Esophagus muscularis mucosa (tissue), 4 donors: ENCODE data around the gene NFASC. TPM values are rescaled to one million over a fixed set of nuclear protein-coding genes. Genes with fewer than 3 reads are reported as not detected.

Experiments
- DNase-seq: peaks from one replicate; pipeline ENCODE4 v3.0.0-alpha.2; 2017; ENCODE audit errors: extremely low spot score
- H3K27ac ChIP-seq, 4 donors: fragments of 200-600 bp; sonication (generic); replicated peaks in 1 of 4; 1 replicate in 3 of 4; 2 replicates in 1 of 4; pipeline ENCODE4 v1.5.1; 2016 to 2019; ENCODE audit warnings: mild to moderate bottlenecking in 1 of 4
- H3K27me3 ChIP-seq, 4 donors: fragments of 200-600 bp; sonication (generic); one replicate each; pipeline versions ENCODE4 v1.5.1 to v1.6.0; 2016 to 2019
- H3K36me3 ChIP-seq, 4 donors: fragments of 200-600 bp; sonication (generic); one replicate each; pipeline ENCODE4 v1.5.1; 2016 to 2019
- H3K4me1 ChIP-seq, 4 donors: fragments of 200-600 bp; sonication (generic); one replicate each; pipeline ENCODE4 v1.5.1; 2016 to 2019
- H3K4me3 ChIP-seq, 4 donors: fragments of 200-600 bp; sonication (generic); 1 replicate in 2 of 4; 2 replicates in 2 of 4; pipeline ENCODE4 v1.5.1; 2016 to 2019; ENCODE audit warnings: mild to moderate bottlenecking in 4 of 4, moderate library complexity in 1 of 4
- H3K9me3 ChIP-seq, 4 donors: fragments of 200-600 bp; sonication (generic); 1 replicate in 3 of 4; 2 replicates in 1 of 4; pipeline ENCODE4 v1.5.1; 2016 to 2019
- EP300 ChIP-seq: sonication (generic); formaldehyde crosslinking; IDR thresholded peaks from one replicate; pipeline ENCODE4 v1.6.1; 2017; ENCODE audit warnings: antibody characterized with exemption
- POLR2A ChIP-seq: fragments of 450-650 bp; IDR thresholded peaks from one replicate; pipeline ENCODE4 v1.6.1; 2017; ENCODE audit warnings: antibody characterized with exemption, moderate library complexity, mild to moderate bottlenecking, low read depth
- POLR2AphosphoS5 ChIP-seq, 2 donors: sonication (generic); formaldehyde crosslinking; IDR thresholded peaks; one replicate each; pipeline ENCODE4 v1.6.1; 2017; ENCODE audit warnings: antibody characterized with exemption in 2 of 2
- WGBS: methylation state at CpG from one replicate; pipeline ENCODE4 v1.1.5; 2018; 5-methylcytosine and 5-hydroxymethylcytosine counted together
- intact Hi-C: fragments of 100-400 bp; cut with DNase I; formaldehyde crosslinking; loops from one replicate; pipeline ENCODE4 v1.15.1; 2023
- total RNA-seq, 4 donors: library from RNA; depleted of rRNA; stranded (reverse); fragments of >200 nt; gene quantifications; one replicate each; pipeline versions ENCODE4 v1.1.0 to v1.2.1, GENCODE V29; 2016
- TF ChIP-seq, protein P1 (sequence below), 3 experiments: fragments of 200-600 bp in 2 of 3; fragments of 450-650 bp in 1 of 3; sonication (generic) in 2 of 3; IDR thresholded peaks; one replicate each; pipeline ENCODE4 v1.5.1; 2017 to 2019; ENCODE audit warnings: antibody characterized with exemption in 3 of 3, mild to moderate bottlenecking in 2 of 3, moderate library complexity in 1 of 3

NFASC gene
- total RNA-seq, 4 donors from 2014 or later, result 31.1 to 122 (median 64.7) TPM

DNA sequence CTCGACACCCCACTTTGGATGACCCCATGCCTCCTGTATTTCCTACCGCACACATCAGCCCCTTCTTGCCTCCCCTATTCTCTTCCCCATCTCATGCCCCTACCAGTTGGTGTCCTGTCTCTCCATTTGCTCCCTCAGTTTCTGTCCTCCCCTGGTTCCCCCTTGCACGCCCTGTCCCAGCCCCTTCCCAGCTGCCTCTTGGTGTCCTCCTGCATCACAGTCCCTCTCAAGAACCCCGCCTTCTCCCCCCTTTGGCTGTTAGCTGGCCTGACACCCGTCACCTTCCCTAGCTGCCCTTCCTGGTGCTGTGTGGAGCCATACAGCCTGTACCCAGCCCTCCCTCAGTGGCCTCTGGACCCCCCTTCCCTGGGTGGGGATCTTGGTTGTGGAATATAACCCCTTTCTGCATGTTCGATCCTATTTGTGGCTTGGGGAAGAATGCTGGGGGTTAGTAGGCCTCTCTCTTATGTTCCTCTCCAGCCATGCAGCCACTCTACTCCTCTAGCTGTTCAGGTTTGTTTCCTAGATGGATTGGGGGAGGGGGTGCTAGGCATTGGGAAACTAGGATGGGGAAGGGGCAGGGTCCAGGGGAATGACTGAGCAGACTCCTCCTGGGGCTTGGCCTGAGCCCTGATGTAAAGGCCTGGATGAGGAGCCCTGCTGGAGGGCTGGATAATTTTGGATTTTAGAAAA, 41.4 kb upstream of the NFASC start:
- Histone ChIP-seq H3K9me3 (no peaks in the 10 kb centered on the region), H3K4me1 (peaks cover 12 to 68% (median 50%) of the 10 kb centered on the region in 4 donors), H3K27ac (peak overlapping the region; percentile 78 to 90 (median 84)), H3K4me3 (peak overlapping the region; percentile 66 to 71 (median 69)), H3K27me3 (no peaks in the 10 kb centered on the region), H3K36me3 (no peaks in the 10 kb centered on the region)
- no peak for TF ChIP-seq POLR2A
- TF ChIP-seq, protein P1, sequence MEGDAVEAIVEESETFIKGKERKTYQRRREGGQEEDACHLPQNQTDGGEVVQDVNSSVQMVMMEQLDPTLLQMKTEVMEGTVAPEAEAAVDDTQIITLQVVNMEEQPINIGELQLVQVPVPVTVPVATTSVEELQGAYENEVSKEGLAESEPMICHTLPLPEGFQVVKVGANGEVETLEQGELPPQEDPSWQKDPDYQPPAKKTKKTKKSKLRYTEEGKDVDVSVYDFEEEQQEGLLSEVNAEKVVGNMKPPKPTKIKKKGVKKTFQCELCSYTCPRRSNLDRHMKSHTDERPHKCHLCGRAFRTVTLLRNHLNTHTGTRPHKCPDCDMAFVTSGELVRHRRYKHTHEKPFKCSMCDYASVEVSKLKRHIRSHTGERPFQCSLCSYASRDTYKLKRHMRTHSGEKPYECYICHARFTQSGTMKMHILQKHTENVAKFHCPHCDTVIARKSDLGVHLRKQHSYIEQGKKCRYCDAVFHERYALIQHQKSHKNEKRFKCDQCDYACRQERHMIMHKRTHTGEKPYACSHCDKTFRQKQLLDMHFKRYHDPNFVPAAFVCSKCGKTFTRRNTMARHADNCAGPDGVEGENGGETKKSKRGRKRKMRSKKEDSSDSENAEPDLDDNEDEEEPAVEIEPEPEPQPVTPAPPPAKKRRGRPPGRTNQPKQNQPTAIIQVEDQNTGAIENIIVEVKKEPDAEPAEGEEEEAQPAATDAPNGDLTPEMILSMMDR (IDR thresholded peaks at IDR 0.05), result no peak
- TF ChIP-seq POLR2AphosphoS5 (IDR thresholded peaks at IDR 0.05), result no peak
- TF ChIP-seq EP300, result no peak
- 17% methylated on average over 6 of the region's 6 CpGs for WGBS
- DNase-seq, result no peak
- intact Hi-C loops, result loop anchor here (5.0 kb wide), 1 partner anchor 113 kb away; no protein-coding TSS in a partner anchor

DNA sequence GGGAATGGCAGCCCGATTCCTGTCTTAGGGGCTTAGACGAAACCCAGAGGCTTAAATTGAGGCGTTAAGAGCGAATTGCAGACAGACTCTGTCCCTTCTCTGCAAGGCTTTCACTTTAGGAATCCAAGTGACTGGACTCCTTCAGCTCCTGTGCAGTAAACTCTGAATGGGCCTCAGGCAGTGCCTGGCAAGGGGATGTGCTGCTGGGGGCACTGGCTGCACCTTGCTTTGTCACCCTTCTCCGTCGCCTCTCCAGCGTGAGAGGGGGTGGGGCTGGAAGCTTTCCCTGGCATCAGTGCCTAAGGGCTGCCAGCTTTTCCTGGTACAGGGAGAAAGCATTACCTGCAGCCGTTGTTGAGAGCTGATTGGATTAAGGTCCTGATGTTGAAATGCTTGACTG, 39.9 kb upstream of the NFASC start:
- intact Hi-C loops, result loop anchor here (5.0 kb wide), 1 partner anchor 47 kb away; no protein-coding TSS in a partner anchor
- peaks cover 12 to 73% (median 54%) of the 10 kb centered on the region in 4 donors for H3K4me1 ChIP-seq
- H3K27ac ChIP-seq, result peak overlapping the region; percentile 78 to 90 (median 84)
- no peaks in the 10 kb centered on the region for H3K27me3 ChIP-seq
- DNase-seq, result no peak
- no peaks in the 10 kb centered on the region for H3K9me3 ChIP-seq
- H3K4me3 ChIP-seq, result peak overlapping the region; percentile 66 to 71 (median 69)
- WGBS, result 15% methylated on average over 8 of the region's 8 CpGs
- TF ChIP-seq POLR2A, result no peak
- peak in 1 of 2 donors; percentile 21 for TF ChIP-seq POLR2AphosphoS5 (IDR thresholded peaks at IDR 0.05)
- H3K36me3 ChIP-seq, result peaks cover 0 to 9% (median 2%) of the 10 kb centered on the region in 4 donors

DNA sequence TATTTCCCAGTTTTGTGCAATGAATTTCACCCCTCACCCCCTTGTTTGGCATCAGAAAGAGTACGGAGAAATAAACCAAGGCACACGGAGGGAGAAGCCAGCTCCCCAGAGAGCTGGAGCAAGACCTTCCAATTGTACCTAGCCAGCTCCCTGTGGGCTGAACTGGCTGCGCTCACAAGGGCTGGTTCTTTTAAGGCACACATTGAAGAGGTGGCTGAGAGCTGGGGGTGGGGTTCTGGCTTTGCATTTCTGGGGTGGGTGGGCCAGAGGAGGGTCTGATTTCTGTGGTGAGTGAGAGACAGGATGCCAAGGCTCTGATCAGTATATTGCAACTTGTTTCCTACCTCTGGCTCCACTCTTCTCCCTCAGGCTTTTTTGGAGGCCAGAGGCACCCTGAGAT, 39.5 kb upstream of the NFASC start:
- peaks cover 0 to 9% (median 2%) of the 10 kb centered on the region in 4 donors for H3K36me3 ChIP-seq
- no peaks in the 10 kb centered on the region for H3K9me3 ChIP-seq
- TF ChIP-seq EP300, result no peak
- TF ChIP-seq POLR2AphosphoS5 (IDR thresholded peaks at IDR 0.05), result no peak
- TF ChIP-seq POLR2A, result no peak
- TF ChIP-seq, protein P1 (IDR thresholded peaks at IDR 0.05), result no peak
- 41% methylated on average over 3 of the region's 3 CpGs for WGBS
- intact Hi-C loops, result loop anchor here (5.0 kb wide), 1 partner anchor 46 kb away; no protein-coding TSS in a partner anchor
- no peak for DNase-seq
- H3K27me3 ChIP-seq, result no peaks in the 10 kb centered on the region
- peak overlapping the region in 3 of 4 donors; percentile 82 to 90 (median 85) for H3K27ac ChIP-seq
- peaks cover 12 to 73% (median 54%) of the 10 kb centered on the region in 4 donors for H3K4me1 ChIP-seq
- peak overlapping the region; percentile 66 to 71 (median 69) for H3K4me3 ChIP-seq

DNA sequence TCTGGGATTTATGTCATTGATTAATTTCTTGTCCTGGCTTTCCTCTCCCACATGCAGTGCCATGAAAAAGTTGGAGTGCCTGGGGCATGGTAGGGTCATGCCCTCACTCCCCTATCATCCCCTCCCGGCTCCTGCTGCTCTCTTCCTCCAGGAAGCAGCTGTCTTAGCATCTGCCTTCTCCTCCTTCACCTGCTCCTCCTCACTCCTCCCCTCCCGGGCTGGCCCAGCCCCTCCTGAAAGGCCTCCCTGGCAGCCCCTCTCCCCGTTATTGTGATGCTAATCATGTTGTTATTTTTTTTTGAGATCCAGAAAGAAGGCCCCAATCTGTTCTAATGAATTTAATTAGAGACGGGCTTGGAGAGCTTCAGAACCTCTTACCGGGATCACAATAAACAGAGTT, 36.3 kb upstream of the NFASC start:
- Histone ChIP-seq H3K9me3 (no peaks in the 10 kb centered on the region), H3K4me1 (peaks cover 3 to 65% (median 38%) of the 10 kb centered on the region in 4 donors), H3K27ac (no peak overlapping the region), H3K36me3 (peaks cover 0 to 9% (median 2%) of the 10 kb centered on the region in 4 donors), H3K27me3 (no peaks in the 10 kb centered on the region), H3K4me3 (no peak overlapping the region)
- TF ChIP-seq, protein P1 (IDR thresholded peaks at IDR 0.05), result no peak
- TF ChIP-seq POLR2A (no peak), POLR2AphosphoS5 (IDR thresholded peaks at IDR 0.05) (no peak), EP300 (no peak)
- WGBS, result 35% methylated on average over 5 of the region's 5 CpGs
- DNase-seq, result no peak
- intact Hi-C loops, result loop anchor here (5.0 kb wide), 1 partner anchor 43 kb away; no protein-coding TSS in a partner anchor

GRCh38 chr1:204834752-204835151, 35.9 kb upstream of the NFASC start:
- 50% methylated on average over 4 of the region's 4 CpGs for WGBS
- Histone ChIP-seq H3K9me3 (no peaks in the 10 kb centered on the region), H3K36me3 (peaks cover 0 to 10% (median 2%) of the 10 kb centered on the region in 4 donors), H3K4me3 (no peak overlapping the region), H3K4me1 (peaks cover 0 to 65% (median 33%) of the 10 kb centered on the region in 4 donors), H3K27ac (no peak overlapping the region), H3K27me3 (no peaks in the 10 kb centered on the region)
- no peak for TF ChIP-seq POLR2A
- TF ChIP-seq, protein P1 (IDR thresholded peaks at IDR 0.05), result no peak
- intact Hi-C loops, result loop anchor here (5.0 kb wide), 1 partner anchor 43 kb away; no protein-coding TSS in a partner anchor
- DNase-seq, result no peak
